Nasal cavity respiratory epithelium epithelial cell of viscerocranial mucosa (primary cell): Measurements from ENCODE around the gene C16orf46. TPM values are rescaled to one million over a fixed set of nuclear protein-coding genes. Genes with fewer than 3 reads are reported as not detected.

ENCODE experiments used
- total RNA-seq: library from RNA; depleted of rRNA; stranded (reverse); fragments of >200 nt; gene quantifications from 2 replicates; pipeline ENCODE4 v1.2.3, GENCODE V29; 2014

The C16orf46 gene, protein sequence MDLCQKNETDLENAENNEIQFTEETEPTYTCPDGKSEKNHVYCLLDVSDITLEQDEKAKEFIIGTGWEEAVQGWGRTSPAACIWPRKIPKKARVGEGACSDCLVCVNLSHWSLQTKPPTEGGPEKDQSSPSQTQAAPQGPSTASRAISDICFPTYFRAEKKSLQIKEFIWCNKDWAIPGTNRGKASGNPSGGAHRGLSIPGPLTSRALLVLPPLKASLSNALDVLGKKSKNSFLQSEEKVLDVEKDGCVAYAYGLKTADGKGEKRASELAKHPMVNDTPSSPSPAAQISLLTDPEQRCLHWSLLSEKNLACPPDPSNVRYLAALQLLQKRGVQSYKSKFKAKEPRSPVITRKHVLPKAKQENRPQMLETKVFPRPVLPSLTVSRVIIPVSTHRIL
- total RNA-seq, result 0.34 and 0.50 TPM in 2 replicates

DNA sequence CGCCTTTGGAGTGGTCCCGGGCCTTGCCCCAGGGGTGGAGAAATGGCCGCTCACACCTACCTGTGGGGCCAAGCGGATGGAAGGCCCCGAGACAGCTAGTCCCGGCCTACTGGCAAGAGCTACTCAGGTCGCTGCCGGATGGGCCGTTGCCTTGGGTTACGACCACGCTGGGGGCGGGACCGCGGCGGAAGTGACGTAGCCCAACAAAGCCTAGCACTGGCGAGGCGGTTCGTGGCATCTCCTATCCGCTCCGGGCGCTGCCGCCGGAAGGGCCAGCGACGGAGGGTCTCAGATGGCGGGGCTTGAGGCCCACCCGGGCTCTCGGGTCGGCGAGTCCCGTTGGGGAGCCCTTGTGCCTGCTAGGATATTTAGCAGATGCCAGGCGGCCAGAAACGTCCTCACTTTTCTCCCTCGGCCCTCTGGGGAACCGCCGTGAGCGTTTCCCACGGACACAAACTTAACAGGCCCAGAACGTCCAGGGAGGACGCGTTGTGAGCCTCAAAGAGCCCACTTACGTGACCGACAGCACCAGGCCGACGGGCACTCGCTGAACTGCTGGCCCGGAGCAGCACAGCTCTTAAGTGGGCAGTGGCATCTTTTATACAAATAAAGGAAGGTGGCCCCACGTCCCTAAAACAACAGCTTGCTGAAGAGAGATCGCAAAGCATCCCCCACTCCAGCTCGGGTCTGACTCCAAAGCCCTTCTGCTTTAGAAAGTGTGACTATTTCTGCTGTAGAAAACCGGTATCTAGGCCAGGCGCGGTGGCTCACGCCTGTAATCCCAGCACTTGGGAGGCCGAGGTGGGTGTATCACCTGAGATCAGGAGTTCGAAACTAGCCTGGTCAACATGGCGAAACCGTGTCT, at the start of gene C16orf46:
TSS of gene C16orf46 (minus strand) at position 163 of the 865 bp plus-strand sequence. CDS start 13,283 bp downstream, outside the sequence.

DNA sequence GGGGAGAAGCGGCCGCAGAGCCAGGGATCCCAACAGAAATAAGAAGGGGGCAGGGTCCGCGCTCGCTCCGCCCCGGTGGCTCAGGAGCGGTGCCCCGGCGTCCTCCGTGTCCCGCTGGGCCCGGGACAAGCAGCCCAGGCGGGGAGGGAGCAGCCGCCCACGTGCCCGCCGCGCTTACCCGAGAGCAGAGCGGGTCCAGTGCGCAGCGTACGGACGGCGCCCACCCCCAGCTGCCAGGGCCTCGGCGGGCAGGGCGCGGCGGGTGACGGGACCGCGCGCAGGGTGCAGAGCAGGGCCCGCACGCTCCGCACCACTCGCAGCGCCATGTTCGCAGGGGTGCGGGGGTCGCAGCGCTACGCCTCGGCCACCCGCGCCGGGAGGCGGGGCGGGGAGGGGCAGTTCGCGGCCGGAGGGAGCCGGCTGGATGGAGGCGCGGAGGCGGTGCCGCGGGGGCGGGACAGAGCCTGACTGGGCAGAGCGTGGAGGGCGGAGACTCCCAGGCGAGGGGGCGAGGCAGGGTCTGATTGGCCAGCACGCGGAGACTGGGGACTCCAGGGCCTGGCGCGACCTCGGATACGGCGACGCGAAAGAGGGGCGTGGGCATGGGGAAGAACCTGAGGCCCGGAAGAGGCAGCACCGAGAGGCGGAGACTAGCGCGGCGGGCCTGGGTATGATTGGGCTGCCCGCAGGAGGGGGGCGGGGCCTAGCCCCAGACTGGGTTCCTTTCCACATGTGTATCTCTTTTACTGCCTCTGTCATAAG, 19.1 kb upstream of the C16orf46 start, which contains the start of gene GCSH:
TSS of gene GCSH (minus strand) at position 443 of the 762 bp plus-strand sequence. CDS start at position 326, 117 bp downstream.

DNA sequence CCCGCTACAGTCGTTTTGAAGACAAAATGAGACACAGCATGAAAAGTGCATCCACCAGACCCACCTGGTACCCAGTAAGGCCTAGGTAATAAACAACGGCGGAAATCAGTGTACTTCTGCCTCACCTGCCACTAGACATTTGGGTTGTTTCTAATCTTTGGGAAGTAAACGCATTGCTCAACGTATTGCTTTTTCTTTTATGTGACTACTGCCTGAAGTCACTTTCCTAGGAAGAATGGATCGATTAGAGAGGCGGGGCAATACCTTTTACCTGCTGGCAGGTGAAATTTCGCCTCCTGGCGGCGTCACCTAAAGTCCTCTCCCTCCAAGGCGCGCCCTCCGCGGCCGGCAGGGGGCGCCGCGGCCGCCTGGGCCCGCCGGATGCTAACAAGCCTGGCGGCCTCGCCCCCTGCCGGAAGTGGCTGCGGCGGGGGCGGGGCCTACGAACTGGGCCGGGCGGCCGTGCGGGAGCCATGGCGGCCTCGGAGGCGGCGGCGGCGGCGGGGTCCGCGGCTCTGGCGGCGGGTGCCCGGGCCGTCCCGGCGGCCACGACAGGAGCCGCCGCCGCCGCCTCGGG, 41.6 kb downstream of the C16orf46 start, which contains the start of gene ATMIN:
TSS of gene ATMIN (plus strand) at position 445 of the 577 bp plus-strand sequence. CDS start at position 474, 29 bp downstream.

Other genes with a start within 250 kb of the C16orf46 start
- 40.7 and 41.7 TPM in 2 replicates for gene CMC2, start 70.4 kb downstream of the C16orf46 start, total RNA-seq
- gene CENPN, start 70.0 kb downstream of the C16orf46 start, total RNA-seq, result 7.5 and 8.5 TPM in 2 replicates
- 51.5 and 57.8 TPM in 2 replicates for gene ATMIN, start 41.4 kb downstream of the C16orf46 start, total RNA-seq
- gene GCSH, start 19.2 kb upstream of the C16orf46 start, total RNA-seq, result 20.2 TPM in 2 replicates
- gene BCO1, start 161.5 kb upstream of the C16orf46 start, total RNA-seq, result not detected in 2 replicates
- gene GAN, start 237.7 kb upstream of the C16orf46 start, total RNA-seq, result 25.3 and 26.3 TPM in 2 replicates